HEK293T (cell line): ENCODE results near the gene PATL2.

Source experiments
- BHLHE40 ChIP-seq: fragments of 450-650 bp; IDR thresholded peaks from 2 replicates; pipeline ENCODE4 v1.6.1; 2016; ENCODE audit warnings: mild to moderate bottlenecking, moderate library complexity, borderline replicate concordance
- ELF4 ChIP-seq: fragments of 450-650 bp; IDR thresholded peaks from 2 replicates; pipeline ENCODE4 v1.6.1; 2017; ENCODE audit warnings: antibody characterized with exemption
- FOXA1 ChIP-seq: fragments of 450-650 bp; IDR thresholded peaks from 2 replicates; pipeline ENCODE4 v1.6.1; 2016; ENCODE audit warnings: mild to moderate bottlenecking
- FOXK2 ChIP-seq: fragments of 450-650 bp; IDR thresholded peaks from 2 replicates; pipeline ENCODE4 v1.6.1; 2016; ENCODE audit warnings: mild to moderate bottlenecking
- FOXM1 ChIP-seq: fragments of 450-650 bp; IDR thresholded peaks from 2 replicates; pipeline ENCODE4 v1.6.1; 2017; ENCODE audit warnings: mild to moderate bottlenecking, borderline replicate concordance
- L3MBTL2 ChIP-seq: fragments of 450-650 bp; conservative IDR thresholded peaks from 2 replicates; pipeline ENCODE4 v1.6.1; 2016; ENCODE audit warnings: mild to moderate bottlenecking
- NFRKB ChIP-seq: fragments of 450-650 bp; IDR thresholded peaks from 2 replicates; pipeline ENCODE4 v1.6.1; 2016; ENCODE audit warnings: mild to moderate bottlenecking, moderate library complexity
- SP1 ChIP-seq: fragments of 450-650 bp; IDR thresholded peaks from 2 replicates; pipeline ENCODE4 v1.6.1; 2017
- SUZ12 ChIP-seq: fragments of 450-650 bp; IDR thresholded peaks from 2 replicates; pipeline ENCODE4 v1.6.1; 2016; ENCODE audit warnings: mild to moderate bottlenecking
- ZNF384 ChIP-seq: fragments of 450-650 bp; IDR thresholded peaks from 2 replicates; pipeline ENCODE4 v1.6.1; 2016
- TF ChIP-seq, protein P1 (sequence below): fragments of 450-650 bp; IDR thresholded peaks from 2 replicates; pipeline ENCODE4 v1.6.1; 2016

DNA sequence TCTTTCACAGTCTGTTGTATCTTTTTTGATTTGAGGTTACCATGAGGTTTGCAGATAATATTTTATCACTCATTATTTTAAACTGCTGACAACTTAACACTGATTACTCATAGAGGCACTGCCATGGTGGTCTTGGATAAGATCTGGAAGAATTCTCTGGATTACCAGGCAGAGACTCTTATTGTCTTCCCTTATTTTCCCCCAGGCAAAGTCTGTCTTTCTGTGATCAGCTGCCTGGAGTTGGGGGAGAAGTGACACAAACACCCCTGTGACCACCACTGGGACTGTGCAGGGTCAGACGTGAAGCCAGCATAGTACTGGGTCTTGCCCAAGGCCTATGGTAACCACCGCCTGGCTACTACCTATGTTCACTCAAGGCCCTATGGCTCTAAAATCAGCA is 4.7 kb downstream of the PATL2 start:
- TF ChIP-seq FOXA1 (no peak), L3MBTL2 (no peak), ZNF384 (no peak), ELF4 (no peak), FOXK2 (no peak), NFRKB (no peak), SP1 (no peak), SUZ12 (no peak), FOXM1 (no peak), BHLHE40 (no peak)
- TF ChIP-seq, protein P1, sequence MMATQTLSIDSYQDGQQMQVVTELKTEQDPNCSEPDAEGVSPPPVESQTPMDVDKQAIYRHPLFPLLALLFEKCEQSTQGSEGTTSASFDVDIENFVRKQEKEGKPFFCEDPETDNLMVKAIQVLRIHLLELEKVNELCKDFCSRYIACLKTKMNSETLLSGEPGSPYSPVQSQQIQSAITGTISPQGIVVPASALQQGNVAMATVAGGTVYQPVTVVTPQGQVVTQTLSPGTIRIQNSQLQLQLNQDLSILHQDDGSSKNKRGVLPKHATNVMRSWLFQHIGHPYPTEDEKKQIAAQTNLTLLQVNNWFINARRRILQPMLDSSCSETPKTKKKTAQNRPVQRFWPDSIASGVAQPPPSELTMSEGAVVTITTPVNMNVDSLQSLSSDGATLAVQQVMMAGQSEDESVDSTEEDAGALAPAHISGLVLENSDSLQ: no peak
